ENCODE results near the gene FKBP1A. TPM values are rescaled to one million over a fixed set of nuclear protein-coding genes. Genes with fewer than 3 reads are reported as not detected.

Gene FKBP1A
- total RNA-seq = 143 TPM
- long read RNA-seq, transcript FKBP1A-204 (5 exons, 1,622 nt) = major isoform, 57 of 67 reads
- long read RNA-seq, partial matches to known transcripts = 0 of 67 reads
- long read RNA-seq, other reads (novel, unspliced or antisense) = 8 of 67 reads

GRCh38 chr20:1392693-1393506 lies at the start of gene FKBP1A:
Gene FKBP1A (minus strand): TSS chr20:1393054. CDS start chr20:1392998, 56 bp downstream.
- intact Hi-C loops (cut with DNase I) = loop anchor here (2.0 to 5.0 kb wide), 2 partner anchors 68 to 276 kb away; partner anchors contain the start of gene PSMF1
- ATAC-seq = peak; percentile 99
- DNase-seq (ENCODE audit: missing footprints) = peak; percentile 97

DNA sequence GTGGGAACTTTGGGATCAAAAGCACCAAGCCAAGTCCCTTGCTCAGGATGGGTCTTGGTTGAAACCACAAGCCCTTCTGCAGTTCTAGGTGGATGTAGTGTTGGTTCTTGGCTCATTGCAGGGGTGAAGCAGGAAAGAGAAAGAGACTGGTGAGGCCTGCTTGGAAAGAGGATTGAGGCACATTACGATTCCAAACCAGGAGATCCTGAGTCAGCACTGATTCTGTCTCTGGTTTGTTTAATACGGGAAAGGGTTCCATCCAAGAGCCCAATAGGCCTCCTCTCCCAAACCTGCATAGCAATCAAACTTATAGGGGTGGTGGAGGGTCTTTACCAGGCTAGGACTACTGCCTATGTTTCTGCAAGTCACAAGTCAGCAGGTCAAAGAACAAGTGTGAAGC lies 49.5 kb upstream of the FKBP1A start:
- no peak for DNase-seq (ENCODE audit: missing footprints)
- intact Hi-C loops (cut with DNase I) = no loop called here

DNA sequence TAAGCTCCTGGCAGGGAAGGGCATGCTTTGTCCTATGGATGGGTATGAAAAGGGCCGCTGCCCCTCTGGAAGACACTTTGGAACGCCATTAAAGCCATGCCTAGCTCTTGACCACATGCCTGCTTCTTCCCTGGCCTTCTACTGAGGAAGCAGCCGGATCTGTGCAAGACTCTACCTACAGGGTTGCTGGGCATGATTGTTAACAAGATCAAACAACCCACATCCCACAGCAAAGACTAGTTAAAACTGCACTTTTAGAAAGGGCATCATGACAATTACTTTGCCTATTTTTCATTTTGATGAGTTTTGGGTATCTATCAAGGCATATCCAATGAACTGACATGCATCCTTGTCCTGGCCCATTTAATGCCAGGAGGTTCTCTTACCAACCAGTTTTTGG lies 48.3 kb upstream of the FKBP1A start:
- intact Hi-C loops (cut with DNase I) = no loop called here
- ATAC-seq (no peak), DNase-seq (ENCODE audit: missing footprints) (no peak)

More for the DNA sequence above, 49.5 kb upstream of the FKBP1A start:
- no peak for ATAC-seq

DNA sequence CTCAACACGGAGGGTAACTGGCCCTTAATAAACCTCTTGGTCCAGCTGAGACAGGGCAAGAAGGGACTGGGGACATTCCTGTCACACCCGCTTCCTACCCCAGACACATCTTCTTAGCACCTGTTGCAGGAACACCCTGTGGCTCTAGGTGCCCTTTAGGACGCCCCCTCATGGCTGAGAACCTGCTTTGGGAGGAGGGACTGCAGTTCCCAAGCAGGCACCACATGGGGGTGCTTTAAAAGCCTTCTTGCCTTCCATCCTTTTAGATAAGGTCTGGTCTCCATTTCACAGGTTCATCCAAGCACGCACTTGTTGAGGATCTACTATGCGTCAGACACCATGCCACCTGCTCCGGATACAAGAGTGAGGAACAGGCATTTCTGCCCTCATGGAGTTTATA lies 47.2 kb upstream of the FKBP1A start:
- no peak for DNase-seq (ENCODE audit: missing footprints)
- intact Hi-C loops (cut with DNase I) = no loop called here
- ATAC-seq = no peak

DNA sequence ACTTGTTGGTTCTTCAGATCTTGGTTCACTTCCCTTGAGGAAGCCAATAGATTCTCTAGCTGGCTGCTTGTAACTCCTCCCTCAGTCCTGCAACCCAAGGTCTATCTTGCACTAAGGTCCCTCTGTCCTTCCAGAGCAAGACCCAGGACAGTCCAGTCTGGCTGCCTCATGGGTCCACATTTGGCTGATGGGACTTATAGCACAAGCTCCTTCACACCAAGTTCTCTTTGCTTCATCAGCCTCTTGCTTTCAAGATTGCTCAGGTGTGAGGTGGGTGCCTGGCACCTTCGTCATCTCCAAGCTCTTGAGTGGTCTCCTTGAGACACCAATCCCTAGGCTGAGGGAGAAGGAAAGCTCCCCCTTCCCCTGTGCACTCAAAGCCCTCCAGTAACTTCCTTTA lies 45.5 kb upstream of the FKBP1A start:
- ATAC-seq (no peak), DNase-seq (ENCODE audit: missing footprints) (no peak)
- intact Hi-C loops (cut with DNase I) = no loop called here

DNA sequence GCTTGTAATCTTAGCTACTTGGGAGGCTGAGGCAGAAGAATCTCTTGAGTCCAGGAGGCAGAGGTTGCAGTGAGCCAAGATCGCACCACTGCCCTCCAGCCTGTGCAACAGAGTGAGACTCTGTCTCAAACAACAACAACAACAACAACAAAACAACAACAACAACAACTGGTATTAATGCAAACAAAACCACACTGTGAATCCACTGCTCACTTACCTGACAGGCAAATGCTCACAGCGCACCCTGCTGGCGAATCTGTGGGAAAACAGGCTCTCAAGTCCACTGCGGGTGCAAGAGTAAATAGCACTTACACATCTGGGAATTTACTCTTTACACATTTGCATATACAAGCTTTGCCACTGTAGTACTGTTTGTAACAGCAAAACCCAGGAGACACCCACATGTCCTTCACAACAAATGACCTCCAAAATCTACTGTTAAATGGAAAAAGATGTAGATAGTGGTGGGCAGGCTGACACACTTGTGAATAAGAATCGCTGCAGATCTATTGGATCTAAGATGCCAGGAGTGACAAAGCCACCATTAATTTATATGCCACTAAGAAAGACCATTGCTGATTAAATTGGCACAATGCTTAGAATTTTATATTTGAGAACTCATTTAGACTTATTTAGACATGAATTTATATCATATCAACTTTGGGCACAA lies 44.5 kb upstream of the FKBP1A start:
- DNase-seq (ENCODE audit: missing footprints) (peak; percentile 88), ATAC-seq (peak; percentile 52)
- intact Hi-C loops (cut with DNase I) = loop anchor here (1.0 kb wide), 1 partner anchor 124 kb away; no protein-coding TSS in a partner anchor

- DNase-seq (ENCODE audit: missing footprints) = no peak
- ATAC-seq = no peak
- intact Hi-C loops (cut with DNase I) = no loop called here
Measured at GRCh38 chr20:1436263-1436662, 43.4 kb upstream of the FKBP1A start.

GRCh38 chr20:1435337-1435699 lies 42.5 kb upstream of the FKBP1A start:
- no peak for ATAC-seq

DNA sequence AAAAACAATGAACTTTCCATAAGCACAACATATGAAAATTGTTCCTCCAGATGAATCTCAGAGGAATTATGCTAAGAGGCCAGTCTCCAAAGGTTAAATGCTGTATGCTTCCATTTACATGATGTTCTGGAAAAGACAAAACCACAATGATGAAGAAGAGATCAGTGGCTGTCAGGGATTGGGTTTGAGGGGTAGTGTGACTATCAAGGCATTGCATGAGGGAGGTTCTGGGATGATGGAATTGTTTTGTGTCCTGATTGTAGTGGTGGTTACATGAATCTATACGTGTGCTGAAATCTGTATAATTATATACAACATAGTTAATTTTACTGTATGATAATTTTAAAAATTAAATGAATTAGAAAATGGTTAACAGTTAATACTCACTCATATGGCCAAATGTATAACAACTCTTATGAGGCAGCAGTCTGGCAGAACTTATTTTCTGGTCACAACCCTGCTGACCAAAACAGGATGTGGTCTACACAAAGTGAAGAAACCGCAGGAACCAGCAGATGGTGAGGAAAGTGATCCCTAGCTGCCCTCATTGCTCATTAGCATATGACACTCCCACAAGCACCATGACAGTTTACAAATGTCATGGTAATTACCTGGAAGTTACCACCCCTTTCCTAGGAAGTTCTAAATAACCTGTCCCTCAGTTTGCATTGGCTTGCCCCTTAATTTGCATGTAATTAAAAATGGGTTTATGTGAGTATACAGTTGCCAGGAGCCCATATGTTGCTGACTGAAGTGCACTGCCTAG lies 41.9 kb upstream of the FKBP1A start:
- intact Hi-C loops (cut with DNase I) = no loop called here
- ATAC-seq (peak; percentile 31), DNase-seq (ENCODE audit: missing footprints) (no peak)

More at GRCh38 chr20:1435337-1435699, 42.5 kb upstream of the FKBP1A start:
- DNase-seq (ENCODE audit: missing footprints) = no peak
- intact Hi-C loops (cut with DNase I) = no loop called here

DNA sequence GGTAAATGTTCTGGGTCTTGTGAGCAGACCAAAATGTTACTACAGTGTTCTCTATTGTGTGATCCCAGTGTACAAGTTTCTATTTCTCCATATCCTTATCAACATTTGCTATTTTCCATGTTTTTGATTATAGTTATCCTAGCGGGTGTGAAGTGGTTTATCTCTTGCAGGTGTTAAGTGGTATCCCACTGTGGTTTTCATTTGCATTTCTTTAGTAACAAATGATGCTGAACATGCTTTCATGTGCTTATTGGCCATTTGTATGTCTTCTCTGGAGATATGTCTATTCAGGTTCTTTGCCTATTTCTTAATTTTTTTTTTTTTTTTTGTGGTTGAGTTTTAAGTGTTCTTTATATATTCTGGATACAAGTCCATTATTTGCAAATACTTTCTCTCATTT lies 38.3 kb upstream of the FKBP1A start:
- intact Hi-C loops (cut with DNase I) = no loop called here
- no peak for ATAC-seq
- DNase-seq (ENCODE audit: missing footprints) = no peak

DNA sequence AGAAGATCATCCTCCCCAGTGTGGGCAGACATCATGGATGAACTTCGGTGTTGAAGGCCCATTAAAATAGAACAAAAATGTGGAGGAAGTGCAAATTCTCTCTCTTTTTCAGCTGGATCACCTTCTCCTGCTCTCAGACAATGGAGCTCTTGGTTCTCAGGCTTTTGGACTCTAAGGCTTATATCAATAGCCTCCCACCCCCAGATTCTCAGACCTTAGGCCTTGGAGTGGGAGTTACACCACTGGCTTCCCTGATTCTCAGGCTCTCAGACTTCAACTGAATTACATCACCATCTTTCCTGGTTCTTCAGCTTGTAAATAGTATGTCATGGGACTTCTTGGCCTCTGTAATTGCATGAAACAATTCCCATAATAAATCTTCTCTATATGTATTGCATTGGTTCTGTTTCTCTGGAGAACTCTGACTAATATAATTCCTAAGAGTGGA lies 37.2 kb upstream of the FKBP1A start:
- intact Hi-C loops (cut with DNase I) = no loop called here
- DNase-seq (ENCODE audit: missing footprints) (no peak), ATAC-seq (no peak)

GRCh38 chr20:1429143-1429728 lies 36.4 kb upstream of the FKBP1A start:
- DNase-seq (ENCODE audit: missing footprints) = no peak
- no peak for ATAC-seq
- intact Hi-C loops (cut with DNase I) = no loop called here

DNA sequence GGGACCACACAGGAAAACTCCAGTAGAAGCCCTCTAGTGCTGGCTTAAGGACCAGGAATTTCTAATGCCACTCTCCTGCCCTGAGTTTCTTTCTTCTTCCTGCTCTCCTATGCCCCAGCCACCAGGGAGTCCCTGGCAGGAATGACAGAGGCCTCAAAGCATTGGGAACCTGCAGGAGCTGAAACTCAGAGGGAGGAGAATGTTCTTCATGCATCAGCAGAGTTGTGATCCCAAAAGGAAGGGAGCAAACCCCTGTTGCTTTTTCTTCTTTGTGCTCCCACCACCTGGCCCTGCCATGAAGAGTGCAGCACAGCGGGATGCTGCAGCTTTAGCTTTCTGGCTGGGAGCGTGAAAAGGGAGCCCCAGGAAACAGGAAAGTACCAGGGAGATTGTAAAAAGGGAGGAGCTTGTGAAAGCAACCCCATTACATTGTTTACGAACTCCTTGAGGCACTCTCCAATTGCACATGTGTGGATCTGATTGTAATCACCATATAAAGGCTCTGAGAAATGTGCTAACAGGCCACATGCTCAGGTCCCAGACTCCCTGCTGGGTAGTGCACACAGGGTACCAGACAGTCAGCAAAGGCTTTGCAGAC lies 34.7 kb upstream of the FKBP1A start:
- intact Hi-C loops (cut with DNase I) = no loop called here
- DNase-seq (ENCODE audit: missing footprints) (no peak), ATAC-seq (no peak)

DNA sequence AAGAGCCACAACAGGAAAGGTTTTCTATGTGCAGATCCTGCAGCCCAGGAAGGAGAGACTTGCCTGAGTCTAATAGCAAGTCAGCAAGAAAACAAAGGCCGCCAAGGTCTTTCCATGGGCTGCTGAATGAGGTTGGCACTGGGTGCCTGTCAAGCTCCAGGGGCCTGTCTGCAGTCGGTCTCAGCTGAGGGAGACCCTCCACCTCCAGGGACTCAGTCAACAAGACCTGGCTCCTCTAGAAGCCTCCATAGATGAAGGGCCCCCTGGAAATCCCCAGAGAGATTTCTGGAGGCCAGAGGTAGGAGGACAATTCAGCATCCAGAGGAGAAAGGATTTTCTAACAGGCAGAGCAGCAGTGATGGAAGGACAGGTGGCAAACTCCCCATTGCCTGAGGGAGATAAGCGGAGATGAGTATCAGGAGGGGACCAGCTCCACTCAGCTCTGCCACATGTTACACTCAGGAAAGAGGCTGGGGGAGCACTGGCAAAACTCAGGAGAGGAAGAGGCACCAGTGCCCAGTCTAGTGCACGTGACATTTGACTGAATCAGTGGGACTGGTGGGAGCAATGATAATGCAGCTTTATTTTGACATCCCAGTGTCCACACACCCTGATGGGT lies 33.5 kb upstream of the FKBP1A start:
- intact Hi-C loops (cut with DNase I) = no loop called here
- no peak for DNase-seq (ENCODE audit: missing footprints)
- no peak for ATAC-seq

DNA sequence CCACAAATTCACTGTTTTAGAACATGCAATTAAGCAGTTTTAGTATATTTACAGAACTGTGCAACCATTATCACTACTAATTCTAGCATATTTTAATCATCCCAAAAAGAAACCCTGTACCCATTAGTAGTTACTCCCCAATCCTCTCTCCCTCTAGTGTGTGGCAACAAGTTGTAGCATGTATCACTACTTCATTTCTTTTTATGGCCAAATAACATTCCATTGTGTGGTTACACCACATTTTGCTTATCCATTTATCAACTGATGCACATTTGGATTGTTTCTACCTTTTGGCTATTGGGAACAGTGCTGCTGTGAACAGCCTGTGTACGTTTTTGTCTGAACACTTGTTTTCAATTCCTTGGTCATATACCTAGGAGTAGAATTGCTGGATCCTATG lies 31.5 kb upstream of the FKBP1A start:
- intact Hi-C loops (cut with DNase I) = no loop called here
- DNase-seq (ENCODE audit: missing footprints) = no peak
- ATAC-seq = no peak

- intact Hi-C loops (cut with DNase I) = no loop called here
- DNase-seq (ENCODE audit: missing footprints) (no peak), ATAC-seq (peak; percentile 28)
Measured at GRCh38 chr20:1423625-1424106, 30.8 kb upstream of the FKBP1A start.

GRCh38 chr20:1423206-1423605 lies 30.4 kb upstream of the FKBP1A start:
- intact Hi-C loops (cut with DNase I) = no loop called here
- DNase-seq (ENCODE audit: missing footprints) (no peak), ATAC-seq (no peak)

DNA sequence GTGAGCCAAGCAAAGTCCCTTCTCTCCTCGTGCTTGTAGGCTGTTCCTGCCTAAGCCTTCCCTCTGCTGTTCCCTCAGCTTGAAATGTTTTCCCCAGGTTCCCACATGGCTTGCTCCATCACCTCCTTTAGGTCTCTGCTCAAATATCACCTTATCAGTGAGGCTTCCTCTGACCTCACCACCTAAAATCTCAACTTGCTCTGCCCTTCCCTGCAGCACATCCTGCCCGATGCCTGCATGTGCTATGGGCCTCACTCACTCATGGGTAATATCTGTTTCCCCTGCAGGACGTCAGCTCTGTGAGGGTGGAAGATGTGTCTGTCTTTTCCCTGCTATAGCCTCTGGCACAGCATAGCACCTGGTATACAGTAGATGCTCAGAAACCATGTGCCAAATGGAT lies 29.9 kb upstream of the FKBP1A start:
- ATAC-seq (no peak), DNase-seq (ENCODE audit: missing footprints) (no peak)
- intact Hi-C loops (cut with DNase I) = no loop called here

Measured in Right ventricle myocardium inferior (tissue), 1 donor.